ENCODE data around the gene ZNF319. TPM values are rescaled to one million over a fixed set of nuclear protein-coding genes. Genes with fewer than 3 reads are reported as not detected.

Gene ZNF319
- total and polyA plus RNA-seq, 2 of the 4 experiments (the other 2 are of a cell fraction), result 0.90 to 6.3 TPM

DNA sequence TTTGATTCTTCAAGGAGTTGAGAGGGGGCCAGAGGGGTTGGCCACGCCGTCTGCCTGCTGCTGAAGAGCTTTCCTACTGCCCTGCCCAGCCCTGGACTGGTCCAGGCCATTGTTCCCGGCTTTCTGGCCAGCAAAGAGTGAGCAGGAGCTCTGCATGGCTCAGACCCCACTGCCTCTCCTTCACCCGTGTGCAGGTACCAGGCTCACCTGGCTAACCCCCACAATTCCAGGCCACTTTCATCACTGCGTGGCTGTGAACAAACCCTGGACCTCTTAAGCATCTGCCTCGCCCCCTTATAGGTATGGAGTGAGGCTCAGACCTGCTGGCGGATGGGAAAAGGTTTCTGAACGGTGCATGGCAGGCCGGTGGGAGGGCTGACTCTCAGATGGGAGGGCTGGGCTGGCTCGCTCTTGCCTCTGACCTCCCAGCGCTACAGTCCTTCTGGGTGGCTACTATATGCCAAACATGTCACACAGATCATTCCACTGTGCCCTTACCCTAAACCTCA, 8.9 kb downstream of the ZNF319 start:
- BruUV-seq (replicated peaks), result no TSS peak
- in situ Hi-C loops (cut with MboI; ENCODE audit: low sequenced_read_pairs), result no loop called here
- Histone ChIP-seq H3K36me3 (ENCODE audit: control insufficient read depth, insufficient read depth, low read length) (peaks cover 17% of the 10 kb centered on the region; the same call in 1 of the 2 replicates), H2AK9ac (replicated peaks; ENCODE audit: low read depth, low read length, poor library complexity) (peak overlapping the region; percentile 50), H3K14ac (replicated peaks; ENCODE audit: low read depth, low read length) (no peak overlapping the region), H2BK20ac (ENCODE audit: low read depth, low read length) (no peak overlapping the region), H3K9me3 (ENCODE audit: control insufficient read depth, insufficient read depth, low read length) (no peaks in the 10 kb centered on the region), H3K9me1 (ENCODE audit: insufficient read depth, low read length) (no peaks in the 10 kb centered on the region), H2BK120ac (ENCODE audit: low read depth, low read length) (no peak overlapping the region), H3K27ac (ENCODE audit: insufficient read depth, low read length) (no peak overlapping the region), H3K79me1 (ENCODE audit: low read depth in 1 of 2, low read length in 2 of 2) (peaks cover 3 to 16% of the 10 kb centered on the region in 2 experiments; a peak in 2 of 4 replicates), H3K18ac (ENCODE audit: low read depth, low read length) (no peak overlapping the region), H3K4me2 (ENCODE audit: low read depth, low read length) (no peak overlapping the region), H4K20me1 (ENCODE audit: insufficient read depth, low read length) (peaks cover 13% of the 10 kb centered on the region), H3K23ac (ENCODE audit: low read depth, low read length) (no peak overlapping the region), H3K27me3 (ENCODE audit: control insufficient read depth, insufficient read depth, low read length) (peaks cover 12% of the 10 kb centered on the region; the same call in 1 of the 2 replicates), H2BK5ac (ENCODE audit: low read depth, low read length, poor library complexity, severe bottlenecking) (no peak overlapping the region), H3K56ac (ENCODE audit: extremely low read depth, insufficient read depth, low read length) (no peak overlapping the region), H2BK15ac (ENCODE audit: low read depth, low read length) (no peak overlapping the region), H4K5ac (ENCODE audit: low read depth, low read length) (no peak overlapping the region), H2AFZ (replicated peaks; ENCODE audit: low read length, poor library complexity) (no peak overlapping the region), H3K4ac (ENCODE audit: low read depth, low read length) (no peak overlapping the region), H3K4me3 (ENCODE audit: insufficient read depth, low read depth, low read length) (no peak overlapping the region), H3K9ac (ENCODE audit: low read depth, low read length) (no peak overlapping the region), H3K4me1 (ENCODE audit: control insufficient read depth, insufficient read depth, low read length) (no peaks in the 10 kb centered on the region), H2AK5ac (ENCODE audit: low read depth, low read length) (no peak overlapping the region), H4K8ac (ENCODE audit: low read depth in 2 of 2, low read length in 2 of 2) (no peak overlapping the region), H4K91ac (ENCODE audit: insufficient read depth, low read depth, low read length) (no peak overlapping the region)
- ChIA-PET CTCF (no interaction called here), POLR2A (ENCODE audit: unreplicated experiment) (interaction anchor here (0.7 kb wide), 1 partner anchor 8 kb away, joined by 4 read pairs; no protein-coding TSS in a partner anchor)
- no peak for DNase-seq
- intact Hi-C loops (cut with micrococcal nuclease), result no loop called here
- TF ChIP-seq MXI1 (IDR thresholded peaks at IDR 0.05; ENCODE audit: borderline replicate concordance, low read depth, low read length), result no peak
- TF ChIP-seq CEBPB (IDR thresholded peaks at IDR 0.05; ENCODE audit: low read depth, low read length), result no peak
- TF ChIP-seq USF2 (IDR thresholded peaks at IDR 0.05; ENCODE audit: low read depth, low read length), result no peak
- no peak for TF ChIP-seq RFX5 (IDR thresholded peaks at IDR 0.05; ENCODE audit: low read depth, low read length)
- no peak for TF ChIP-seq FOS (IDR thresholded peaks at IDR 0.05; ENCODE audit: low read depth, low read length)
- TF ChIP-seq BHLHE40 (IDR thresholded peaks at IDR 0.05; ENCODE audit: low read depth, low read length), result no peak
- TF ChIP-seq CTCF (conservative IDR thresholded peaks at IDR 0.05; ENCODE audit: low read depth, low read length), result no peak
- TF ChIP-seq MAZ (IDR thresholded peaks at IDR 0.05; ENCODE audit: borderline replicate concordance, low read depth, low read length), result no peak
- TF ChIP-seq SMC3 (IDR thresholded peaks at IDR 0.05; ENCODE audit: low read depth, low read length), result no peak
- no peak for TF ChIP-seq CHD1 (IDR thresholded peaks at IDR 0.05; ENCODE audit: low read depth, low read length)
- no peak for ATAC-seq (ENCODE audit: low read depth)
- dilution Hi-C loops (cut with HindIII; ENCODE audit: low sequenced_read_pairs, unreplicated experiment), result no loop called here
- WGBS, 2 experiments (ENCODE audit: extremely low coverage in 2 of 2, insufficient read length in 1 of 2), result no CpG with 5 or more reads among the region's 11 CpGs
